Ishikawa (cell line): Measurements from ENCODE around the gene FOXO3.

Experiments used
- TAF1 ChIP-seq: IDR thresholded peaks from 2 replicates; pipeline ENCODE4 v1.6.1; 2012; ENCODE audit warnings: low read depth, mild to moderate bottlenecking
- YY1 ChIP-seq: IDR thresholded peaks from 2 replicates; pipeline ENCODE4 v1.6.1; 2012; ENCODE audit warnings: low read depth

DNA sequence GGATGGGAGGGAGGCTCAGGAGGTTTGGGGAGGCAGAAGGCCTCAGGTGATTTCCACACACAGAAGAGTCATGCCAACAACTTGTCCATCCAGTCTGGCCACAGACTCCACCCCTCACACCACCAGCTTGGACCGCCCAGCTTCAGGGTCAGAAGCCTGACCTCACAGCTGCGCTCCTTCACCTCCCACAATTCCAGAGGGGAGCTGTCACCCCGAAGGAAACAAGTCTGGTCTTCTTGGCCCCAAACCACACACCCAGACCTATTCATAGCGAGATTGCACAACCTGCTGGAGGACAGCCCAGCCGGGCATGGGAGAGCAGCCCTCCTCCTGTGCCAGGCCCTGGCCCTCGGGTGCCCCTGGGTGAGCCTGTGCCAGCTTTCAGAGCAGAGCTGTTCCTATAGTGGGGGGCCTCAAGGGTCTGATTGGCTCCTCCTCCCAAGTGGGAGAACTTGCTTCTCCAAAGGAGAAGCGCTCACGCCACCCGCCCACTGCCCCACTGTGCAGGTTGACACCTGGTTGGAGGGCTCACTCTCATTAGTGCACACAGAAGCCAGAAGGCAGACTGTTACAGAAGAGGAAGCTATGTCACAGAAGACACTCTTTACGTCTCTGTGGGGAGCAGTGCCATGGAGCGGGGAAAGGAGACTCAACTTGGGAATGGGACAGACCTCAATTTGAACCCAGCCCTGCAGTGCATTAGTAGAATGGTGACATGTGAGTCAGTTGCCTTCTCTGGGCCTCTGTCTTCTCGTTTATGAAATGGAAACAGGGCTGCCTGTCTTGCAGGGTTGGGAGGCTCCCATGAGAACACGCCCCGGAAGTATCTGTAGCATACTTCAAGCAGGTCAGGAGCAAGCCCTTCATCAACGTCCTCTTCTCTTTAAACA, 128.8 kb downstream of the FOXO3 start:
- TF ChIP-seq YY1 (no peak), TAF1 (no peak; the same call in 1 of the 2 replicates)
